Measurements from ENCODE around the gene PLA2G4E.

PLA2G4E gene

GRCh38 chr15:41948490-41948889 is 72.4 kb downstream of the PLA2G4E start:
- TF ChIP-seq ISL1 (CRISPR knock-in tag; IDR thresholded peaks at IDR 0.05) (no peak), ZNF565 (CRISPR knock-in tag; conservative IDR thresholded peaks at IDR 0.05; ENCODE audit: low read depth) (no peak), PPARA (CRISPR knock-in tag; IDR thresholded peaks at IDR 0.05; ENCODE audit: borderline replicate concordance) (no peak), CSDC2 (CRISPR knock-in tag; IDR thresholded peaks at IDR 0.05) (no peak), BACH2 (CRISPR knock-in tag; IDR thresholded peaks at IDR 0.05; ENCODE audit: borderline replicate concordance) (no peak), OSR1 (CRISPR knock-in tag; IDR thresholded peaks at IDR 0.05) (no peak), TCF4 (CRISPR knock-in tag; IDR thresholded peaks at IDR 0.05; ENCODE audit: borderline replicate concordance) (no peak), ZFP30 (CRISPR knock-in tag; IDR thresholded peaks at IDR 0.05) (no peak), ARNTL (CRISPR knock-in tag; IDR thresholded peaks at IDR 0.05; ENCODE audit: borderline replicate concordance, low read depth) (no peak), GLIS3 (CRISPR knock-in tag; IDR thresholded peaks at IDR 0.05) (no peak), ZFP3 (CRISPR knock-in tag; IDR thresholded peaks at IDR 0.05) (no peak), ZNF8 (CRISPR knock-in tag; IDR thresholded peaks at IDR 0.05) (no peak), ZC3H10 (CRISPR knock-in tag; IDR thresholded peaks at IDR 0.05) (no peak), TSHZ2 (CRISPR knock-in tag; IDR thresholded peaks at IDR 0.05) (no peak), CREB5 (CRISPR knock-in tag; IDR thresholded peaks at IDR 0.05; ENCODE audit: low read depth) (no peak), POU6F1 (CRISPR knock-in tag; IDR thresholded peaks at IDR 0.05; ENCODE audit: borderline replicate concordance, low read depth) (no peak), SNAI2 (CRISPR knock-in tag; IDR thresholded peaks at IDR 0.05) (no peak), ESRRG (CRISPR knock-in tag; IDR thresholded peaks at IDR 0.05) (no peak), TOX (CRISPR knock-in tag; IDR thresholded peaks at IDR 0.05; ENCODE audit: borderline replicate concordance) (no peak)

GRCh38 chr15:41946970-41947369 is 73.9 kb downstream of the PLA2G4E start:
- TF ChIP-seq ZNF8 (CRISPR knock-in tag; IDR thresholded peaks at IDR 0.05) (no peak), TSHZ2 (CRISPR knock-in tag; IDR thresholded peaks at IDR 0.05) (no peak), TCF4 (CRISPR knock-in tag; IDR thresholded peaks at IDR 0.05; ENCODE audit: borderline replicate concordance) (no peak), CSDC2 (CRISPR knock-in tag; IDR thresholded peaks at IDR 0.05) (no peak), BACH2 (CRISPR knock-in tag; IDR thresholded peaks at IDR 0.05; ENCODE audit: borderline replicate concordance) (no peak)
- ATAC-seq, result no peak

More at GRCh38 chr15:41948490-41948889, 72.4 kb downstream of the PLA2G4E start:
- ATAC-seq, result no peak

GRCh38 chr15:41945731-41946130 is 75.1 kb downstream of the PLA2G4E start:
- no peak for ATAC-seq
- TF ChIP-seq ISL1 (CRISPR knock-in tag; IDR thresholded peaks at IDR 0.05), result no peak
- no peak for TF ChIP-seq OSR1 (CRISPR knock-in tag; IDR thresholded peaks at IDR 0.05)
- TF ChIP-seq BACH2 (CRISPR knock-in tag; IDR thresholded peaks at IDR 0.05; ENCODE audit: borderline replicate concordance), result no peak
- no peak for TF ChIP-seq CREB5 (CRISPR knock-in tag; IDR thresholded peaks at IDR 0.05; ENCODE audit: low read depth)
- TF ChIP-seq SNAI2 (CRISPR knock-in tag; IDR thresholded peaks at IDR 0.05), result no peak
- TF ChIP-seq ZFP30 (CRISPR knock-in tag; IDR thresholded peaks at IDR 0.05), result no peak
- no peak for TF ChIP-seq ESRRG (CRISPR knock-in tag; IDR thresholded peaks at IDR 0.05)
- no peak for TF ChIP-seq PATZ1 (CRISPR knock-in tag; IDR thresholded peaks at IDR 0.05; ENCODE audit: borderline replicate concordance)
- no peak for TF ChIP-seq TCF4 (CRISPR knock-in tag; IDR thresholded peaks at IDR 0.05; ENCODE audit: borderline replicate concordance)
- no peak for TF ChIP-seq ZNF8 (CRISPR knock-in tag; IDR thresholded peaks at IDR 0.05)
- TF ChIP-seq CSRNP3 (CRISPR knock-in tag; IDR thresholded peaks at IDR 0.05), result no peak
- TF ChIP-seq CSDC2 (CRISPR knock-in tag; IDR thresholded peaks at IDR 0.05), result no peak
